MM.1S (cell line): ENCODE data around the gene HDGF.

ENCODE experiments used
- EZH2 ChIP-seq: fragments of 300-600 bp; sonication (generic); optimal IDR thresholded peaks from 2 replicates; pipeline ENCODE3; 2017; ENCODE audit warnings: low read depth, mild to moderate bottlenecking, antibody characterized with exemption, low read length, mixed read lengths
- EZH2phosphoT487 ChIP-seq: fragments of 300-600 bp; sonication (generic); IDR thresholded peaks from 2 replicates; pipeline ENCODE4 v1.6.1; 2018; ENCODE audit warnings: antibody characterized with exemption, low read length
- TF ChIP-seq, protein P1 (sequence below): fragments of 300-600 bp; sonication (generic); IDR thresholded peaks from 2 replicates; pipeline ENCODE4 v1.5.1; 2016; ENCODE audit warnings: antibody characterized with exemption, low read length, mixed read lengths

DNA sequence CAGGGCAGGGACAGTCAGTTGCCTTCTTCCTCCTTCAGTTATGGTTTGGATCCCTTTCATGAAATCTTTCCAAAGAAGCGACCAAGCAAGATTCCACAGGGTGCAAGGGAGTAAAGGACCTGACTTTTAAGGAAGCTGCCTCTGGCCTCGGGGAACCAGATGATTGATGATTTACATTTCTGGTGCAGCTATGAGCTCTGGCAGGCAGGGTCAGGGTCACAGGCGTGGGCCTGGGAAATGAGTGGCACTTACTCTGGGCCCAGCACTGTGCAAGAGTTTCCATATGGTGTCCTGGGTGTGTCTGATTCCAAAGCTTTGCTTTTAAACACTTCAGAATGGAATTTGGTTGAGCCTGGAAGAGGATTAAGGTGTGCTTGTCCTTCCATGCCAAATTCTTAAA lies 38.8 kb downstream of the HDGF start:
- TF ChIP-seq, protein P1, sequence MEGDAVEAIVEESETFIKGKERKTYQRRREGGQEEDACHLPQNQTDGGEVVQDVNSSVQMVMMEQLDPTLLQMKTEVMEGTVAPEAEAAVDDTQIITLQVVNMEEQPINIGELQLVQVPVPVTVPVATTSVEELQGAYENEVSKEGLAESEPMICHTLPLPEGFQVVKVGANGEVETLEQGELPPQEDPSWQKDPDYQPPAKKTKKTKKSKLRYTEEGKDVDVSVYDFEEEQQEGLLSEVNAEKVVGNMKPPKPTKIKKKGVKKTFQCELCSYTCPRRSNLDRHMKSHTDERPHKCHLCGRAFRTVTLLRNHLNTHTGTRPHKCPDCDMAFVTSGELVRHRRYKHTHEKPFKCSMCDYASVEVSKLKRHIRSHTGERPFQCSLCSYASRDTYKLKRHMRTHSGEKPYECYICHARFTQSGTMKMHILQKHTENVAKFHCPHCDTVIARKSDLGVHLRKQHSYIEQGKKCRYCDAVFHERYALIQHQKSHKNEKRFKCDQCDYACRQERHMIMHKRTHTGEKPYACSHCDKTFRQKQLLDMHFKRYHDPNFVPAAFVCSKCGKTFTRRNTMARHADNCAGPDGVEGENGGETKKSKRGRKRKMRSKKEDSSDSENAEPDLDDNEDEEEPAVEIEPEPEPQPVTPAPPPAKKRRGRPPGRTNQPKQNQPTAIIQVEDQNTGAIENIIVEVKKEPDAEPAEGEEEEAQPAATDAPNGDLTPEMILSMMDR = no peak
- TF ChIP-seq EZH2phosphoT487 (no peak), EZH2 (no peak)
